GM18951 (cell line): ENCODE data around the gene FKBP9.

Source experiments
- POLR2A ChIP-seq: IDR thresholded peaks from 4 replicates; pipeline ENCODE4 v1.6.1; 2011; ENCODE audit warnings: mild to moderate bottlenecking; ENCODE audit not compliant: insufficient read length, insufficient read depth; ENCODE audit errors: extremely low read depth
- in situ Hi-C: fragments of 300-500 bp; cut with MboI; formaldehyde crosslinking; loops from one replicate; pipeline ENCODE4 v1.12.0; 2022; ENCODE audit warnings: low sequenced_read_pairs, mixed read lengths, inconsistent platforms; ENCODE audit not compliant: unreplicated experiment

FKBP9 gene

GRCh38 chr7:33054261-33054964 is 97.2 kb downstream of the FKBP9 start:
- no peak for TF ChIP-seq POLR2A
- in situ Hi-C loops, result no loop called here

DNA sequence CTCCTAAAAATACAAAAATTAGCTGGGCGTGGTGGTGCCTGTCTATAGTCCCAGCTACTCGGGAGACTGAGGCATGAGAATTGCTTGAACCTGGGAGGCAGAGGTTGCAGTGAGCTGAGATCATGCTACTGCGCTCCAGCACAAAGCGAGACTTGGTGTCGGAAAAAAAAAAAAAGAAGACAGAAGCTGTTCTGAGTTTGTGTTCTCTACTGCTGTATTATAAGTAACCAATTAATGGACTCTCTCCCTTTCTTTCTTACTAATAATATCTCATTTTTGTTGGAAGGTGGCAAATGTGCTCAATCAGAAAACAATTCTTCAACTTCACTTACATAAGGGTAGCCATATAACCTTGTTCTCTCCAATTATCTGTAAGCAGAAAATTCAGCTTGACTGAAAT is 97.9 kb downstream of the FKBP9 start:
- TF ChIP-seq POLR2A, result no peak
- in situ Hi-C loops, result no loop called here
